Hepatocyte (in vitro differentiated cells): ENCODE results near the gene SP3.

Experiments used
- EZH2 ChIP-seq: fragments of 200-600 bp; sonication (generic); IDR thresholded peaks from 2 replicates; pipeline ENCODE4 v1.6.1; 2016; ENCODE audit warnings: antibody characterized with exemption, mild to moderate bottlenecking, borderline replicate concordance
- EZH2phosphoT487 ChIP-seq: fragments of 200-600 bp; sonication (generic); IDR thresholded peaks from one replicate; pipeline ENCODE4 v1.6.1; 2018; ENCODE audit warnings: antibody characterized with exemption, mild to moderate bottlenecking, low read depth, moderate library complexity; ENCODE audit not compliant: unreplicated experiment, severe bottlenecking
- TF ChIP-seq, protein P1 (sequence below): fragments of 200-600 bp; sonication (generic); IDR thresholded peaks from 2 replicates; pipeline ENCODE4 v1.5.1; 2016; ENCODE audit warnings: antibody characterized with exemption, mild to moderate bottlenecking; ENCODE audit not compliant: poor library complexity

- TF ChIP-seq, protein P1, sequence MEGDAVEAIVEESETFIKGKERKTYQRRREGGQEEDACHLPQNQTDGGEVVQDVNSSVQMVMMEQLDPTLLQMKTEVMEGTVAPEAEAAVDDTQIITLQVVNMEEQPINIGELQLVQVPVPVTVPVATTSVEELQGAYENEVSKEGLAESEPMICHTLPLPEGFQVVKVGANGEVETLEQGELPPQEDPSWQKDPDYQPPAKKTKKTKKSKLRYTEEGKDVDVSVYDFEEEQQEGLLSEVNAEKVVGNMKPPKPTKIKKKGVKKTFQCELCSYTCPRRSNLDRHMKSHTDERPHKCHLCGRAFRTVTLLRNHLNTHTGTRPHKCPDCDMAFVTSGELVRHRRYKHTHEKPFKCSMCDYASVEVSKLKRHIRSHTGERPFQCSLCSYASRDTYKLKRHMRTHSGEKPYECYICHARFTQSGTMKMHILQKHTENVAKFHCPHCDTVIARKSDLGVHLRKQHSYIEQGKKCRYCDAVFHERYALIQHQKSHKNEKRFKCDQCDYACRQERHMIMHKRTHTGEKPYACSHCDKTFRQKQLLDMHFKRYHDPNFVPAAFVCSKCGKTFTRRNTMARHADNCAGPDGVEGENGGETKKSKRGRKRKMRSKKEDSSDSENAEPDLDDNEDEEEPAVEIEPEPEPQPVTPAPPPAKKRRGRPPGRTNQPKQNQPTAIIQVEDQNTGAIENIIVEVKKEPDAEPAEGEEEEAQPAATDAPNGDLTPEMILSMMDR = no peak
- no peak for TF ChIP-seq EZH2
- no peak for TF ChIP-seq EZH2phosphoT487
Observed at GRCh38 chr2:173981520-173981919, 16.3 kb upstream of the SP3 start.
